ENCODE results near the gene NOC4L.

The NOC4L gene

GRCh38 chr12:132182711-132183365 is 38.6 kb downstream of the NOC4L start:
- TF ChIP-seq CTCF (IDR thresholded peaks at IDR 0.05; ENCODE audit: low read length, missing control alignments): no peak
- no peak overlapping the region for H3K4me3 ChIP-seq (replicated peaks; ENCODE audit: low read depth, low read length)
- no peak for DNase-seq (ENCODE audit: low read depth)

- no peak for TF ChIP-seq CTCF (IDR thresholded peaks at IDR 0.05; ENCODE audit: low read length, missing control alignments)
- H3K4me3 ChIP-seq (replicated peaks; ENCODE audit: low read depth, low read length): no peak overlapping the region
- no peak for DNase-seq (ENCODE audit: low read depth)
These were observed 41.4 kb downstream of the NOC4L start for GRCh38 chr12:132185705-132186104.

- no peak for TF ChIP-seq CTCF (IDR thresholded peaks at IDR 0.05; ENCODE audit: low read length, missing control alignments)
- DNase-seq (ENCODE audit: low read depth): no peak
- no peak overlapping the region for H3K4me3 ChIP-seq (replicated peaks; ENCODE audit: low read depth, low read length)
These were observed 42.1 kb downstream of the NOC4L start for GRCh38 chr12:132186208-132186856.

- H3K4me3 ChIP-seq (replicated peaks; ENCODE audit: low read depth, low read length): no peak overlapping the region
- no peak for TF ChIP-seq CTCF (IDR thresholded peaks at IDR 0.05; ENCODE audit: low read length, missing control alignments)
- no peak for DNase-seq (ENCODE audit: low read depth)
These were observed 42.8 kb downstream of the NOC4L start for GRCh38 chr12:132186857-132187620.

GRCh38 chr12:132187646-132188450 is 43.6 kb downstream of the NOC4L start:
- TF ChIP-seq CTCF (IDR thresholded peaks at IDR 0.05; ENCODE audit: low read length, missing control alignments): no peak
- no peak overlapping the region for H3K4me3 ChIP-seq (replicated peaks; ENCODE audit: low read depth, low read length)
- no peak for DNase-seq (ENCODE audit: low read depth)

GRCh38 chr12:132188451-132188901 is 44.2 kb downstream of the NOC4L start:
- no peak for TF ChIP-seq CTCF (IDR thresholded peaks at IDR 0.05; ENCODE audit: low read length, missing control alignments)
- no peak for DNase-seq (ENCODE audit: low read depth)
- peak overlapping the region; percentile 58 for H3K4me3 ChIP-seq (replicated peaks; ENCODE audit: low read depth, low read length)

Data from fibroblast of pulmonary artery (primary cell).